ENCODE data around the gene ANTXRL. TPM values are rescaled to one million over a fixed set of nuclear protein-coding genes. Genes with fewer than 3 reads are reported as not detected.

ANTXRL gene
- total and polyA plus RNA-seq, 10 of the 15 experiments (the other 5 are each of a cell fraction or from before 2014, with no cell fraction given) = not detected

DNA sequence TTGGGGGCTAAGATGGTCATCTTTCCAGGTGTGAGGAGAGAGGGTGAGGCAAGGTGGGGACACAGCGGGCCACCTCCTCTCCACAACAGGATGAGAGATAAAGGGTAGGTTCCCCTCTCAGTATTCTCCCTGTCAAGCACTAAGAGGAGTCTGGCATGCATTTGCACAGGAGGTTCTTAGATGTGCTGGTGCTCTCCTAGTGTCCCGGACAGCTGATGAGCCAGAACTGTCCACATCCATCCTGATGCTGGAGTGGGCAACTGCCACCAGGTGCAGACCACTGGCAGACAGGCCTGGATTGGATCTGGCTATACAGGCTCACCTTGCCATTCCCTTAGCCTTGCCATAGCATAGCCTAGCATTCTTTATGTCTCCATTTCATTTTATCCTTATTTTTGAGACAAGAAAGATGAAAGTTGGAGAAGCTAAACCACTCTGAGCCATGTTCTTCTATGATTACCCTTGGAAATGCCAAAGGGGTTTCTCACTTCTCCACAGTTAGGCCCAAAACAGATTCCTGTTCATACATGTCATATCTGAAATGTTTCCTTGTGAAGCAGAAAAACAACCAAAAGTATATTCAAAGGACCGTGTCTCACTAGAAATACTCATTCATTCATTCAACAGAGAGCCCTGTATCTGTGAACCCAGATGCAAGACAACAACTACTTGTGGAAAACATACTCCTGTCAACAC is 48.8 kb upstream of the ANTXRL start:
- ChIA-PET SMC1A (ENCODE audit: uncharacterized antibody, unreplicated experiment) (no interaction called here), POLR2A (no interaction called here), RAD21 (ENCODE audit: unreplicated experiment) (no interaction called here), CTCF (interaction anchor here (0.6 kb wide), 1 partner anchor 9 kb away, joined by 3 read pairs; no protein-coding TSS in a partner anchor)
- H3K27ac ChIP-seq (ENCODE audit: control insufficient read depth, insufficient read depth) = no peak overlapping the region
- H3K27me3 ChIP-seq (replicated peaks in 1 of 2; ENCODE audit: control insufficient read depth in 2 of 2, insufficient read depth in 2 of 2, low read length in 1 of 2) = no peaks in the 10 kb centered on the region
- no peak overlapping the region for H3K9ac ChIP-seq (ENCODE audit: control insufficient read depth, insufficient read depth, low read length)
- TF ChIP-seq KLF5 (IDR thresholded peaks at IDR 0.05; ENCODE audit: partially characterized antibody) (no peak), CHD2 (IDR thresholded peaks at IDR 0.05; ENCODE audit: borderline replicate concordance, low read depth, low read length) (no peak), IRF4 (IDR thresholded peaks at IDR 0.05; ENCODE audit: low read depth, low read length) (no peak), CBFB (IDR thresholded peaks at IDR 0.05; ENCODE audit: low read depth) (no peak), ZNF207 (IDR thresholded peaks at IDR 0.05; ENCODE audit: borderline replicate concordance) (no peak), ZNF274 (IDR thresholded peaks at IDR 0.05; ENCODE audit: insufficient read depth, insufficient read length) (no peak), MEF2A (IDR thresholded peaks at IDR 0.05; ENCODE audit: insufficient read depth, low read depth, low read length) (no peak), HDAC2 (IDR thresholded peaks at IDR 0.05) (no peak), HDAC6 (IDR thresholded peaks at IDR 0.05; ENCODE audit: unreplicated experiment) (no peak), SMARCA5 (IDR thresholded peaks at IDR 0.05) (no peak), CREM (IDR thresholded peaks at IDR 0.05; ENCODE audit: low read depth) (no peak), YBX1 (IDR thresholded peaks at IDR 0.05) (no peak), RAD51 (IDR thresholded peaks at IDR 0.05) (no peak)
- TF ChIP-seq, protein P1, sequence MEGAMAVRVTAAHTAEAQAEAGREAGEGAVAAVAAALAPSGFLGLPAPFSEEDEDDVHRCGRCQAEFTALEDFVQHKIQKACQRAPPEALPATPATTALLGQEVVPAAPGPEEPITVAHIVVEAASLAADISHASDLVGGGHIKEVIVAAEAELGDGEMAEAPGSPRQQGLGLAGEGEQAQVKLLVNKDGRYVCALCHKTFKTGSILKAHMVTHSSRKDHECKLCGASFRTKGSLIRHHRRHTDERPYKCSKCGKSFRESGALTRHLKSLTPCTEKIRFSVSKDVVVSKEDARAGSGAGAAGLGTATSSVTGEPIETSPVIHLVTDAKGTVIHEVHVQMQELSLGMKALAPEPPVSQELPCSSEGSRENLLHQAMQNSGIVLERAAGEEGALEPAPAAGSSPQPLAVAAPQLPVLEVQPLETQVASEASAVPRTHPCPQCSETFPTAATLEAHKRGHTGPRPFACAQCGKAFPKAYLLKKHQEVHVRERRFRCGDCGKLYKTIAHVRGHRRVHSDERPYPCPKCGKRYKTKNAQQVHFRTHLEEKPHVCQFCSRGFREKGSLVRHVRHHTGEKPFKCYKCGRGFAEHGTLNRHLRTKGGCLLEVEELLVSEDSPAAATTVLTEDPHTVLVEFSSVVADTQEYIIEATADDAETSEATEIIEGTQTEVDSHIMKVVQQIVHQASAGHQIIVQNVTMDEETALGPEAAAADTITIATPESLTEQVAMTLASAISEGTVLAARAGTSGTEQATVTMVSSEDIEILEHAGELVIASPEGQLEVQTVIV (IDR thresholded peaks at IDR 0.05; ENCODE audit: borderline replicate concordance, partially characterized antibody) = no peak
- no peaks in the 10 kb centered on the region for H4K20me1 ChIP-seq (ENCODE audit: control insufficient read depth, insufficient read depth)
- ATAC-seq (no peak), DNase-seq (ENCODE audit: low read depth, low spot score) (no peak), FAIRE-seq (no peak)
- H3K9me3 ChIP-seq (replicated peaks; ENCODE audit: control insufficient read depth, insufficient read depth, low read length) = no peaks in the 10 kb centered on the region; the same call in 2 of the 3 replicates
- no peaks in the 10 kb centered on the region for H3K4me1 ChIP-seq (ENCODE audit: control insufficient read depth, insufficient read depth, low read length)
- no peak overlapping the region for H3K4me2 ChIP-seq (ENCODE audit: control insufficient read depth, insufficient read depth)
- intact Hi-C loops (cut with micrococcal nuclease; ENCODE audit: unreplicated experiment) = no loop called here
- H2AFZ ChIP-seq (ENCODE audit: control insufficient read depth, low read depth, low read length) = no peak overlapping the region
- H3K79me2 ChIP-seq (ENCODE audit: control insufficient read depth, insufficient read depth, low read length) = no peaks in the 10 kb centered on the region
- in situ Hi-C loops (cut with MboI) = no loop called here
- WGBS (ENCODE audit: insufficient coverage, insufficient replicate concordance, low lambda C conversion rate, missing lambda C conversion rate) = 69% methylated on average over 3 of the region's 3 CpGs
- H3K4me3 ChIP-seq = no peak overlapping the region
- BruUV-seq (replicated peaks) = no TSS peak
- no peaks in the 10 kb centered on the region for H3K36me3 ChIP-seq (ENCODE audit: control insufficient read depth in 2 of 2, insufficient read depth in 2 of 2, low read length in 1 of 2)
